CD1c-positive myeloid dendritic cell (primary cell): Measurements from ENCODE around the gene TJP2.
"Not testable (repeated sequence)": the region's sequence is repeated elsewhere in the genome, so short reads cannot be mapped to it uniquely, and the experiment has no call there.

ENCODE experiments used
- DNase-seq: peaks from one replicate; pipeline ENCODE4 v3.0.0-alpha.2; 2016; ENCODE audit errors: extremely low spot score

TJP2 gene

GRCh38 chr9:69292078-69292477 is 118.0 kb downstream of the TJP2 start:
- DNase-seq = no peak

DNA sequence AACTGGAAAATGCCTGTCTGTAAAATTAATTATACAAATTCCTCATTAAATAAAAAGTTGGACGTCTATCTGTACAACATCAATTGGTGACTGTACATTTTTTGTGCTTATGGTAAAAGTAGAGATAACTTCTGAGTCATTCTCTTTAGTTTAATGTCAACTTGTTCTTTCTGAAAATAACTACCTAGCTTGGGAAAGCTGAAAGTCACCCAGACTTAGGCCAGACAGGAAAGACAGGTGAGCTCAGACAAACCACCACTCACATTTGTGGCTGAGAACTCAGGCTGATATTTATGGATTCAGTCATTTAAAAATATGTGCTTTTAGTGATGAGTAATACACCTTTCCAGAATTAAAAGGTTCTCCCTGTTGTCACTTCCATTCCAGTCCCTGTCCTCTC is 119.1 kb downstream of the TJP2 start:
- DNase-seq = no peak

- no peak for DNase-seq
These were observed 121.9 kb downstream of the TJP2 start for GRCh38 chr9:69295872-69296552.

DNA sequence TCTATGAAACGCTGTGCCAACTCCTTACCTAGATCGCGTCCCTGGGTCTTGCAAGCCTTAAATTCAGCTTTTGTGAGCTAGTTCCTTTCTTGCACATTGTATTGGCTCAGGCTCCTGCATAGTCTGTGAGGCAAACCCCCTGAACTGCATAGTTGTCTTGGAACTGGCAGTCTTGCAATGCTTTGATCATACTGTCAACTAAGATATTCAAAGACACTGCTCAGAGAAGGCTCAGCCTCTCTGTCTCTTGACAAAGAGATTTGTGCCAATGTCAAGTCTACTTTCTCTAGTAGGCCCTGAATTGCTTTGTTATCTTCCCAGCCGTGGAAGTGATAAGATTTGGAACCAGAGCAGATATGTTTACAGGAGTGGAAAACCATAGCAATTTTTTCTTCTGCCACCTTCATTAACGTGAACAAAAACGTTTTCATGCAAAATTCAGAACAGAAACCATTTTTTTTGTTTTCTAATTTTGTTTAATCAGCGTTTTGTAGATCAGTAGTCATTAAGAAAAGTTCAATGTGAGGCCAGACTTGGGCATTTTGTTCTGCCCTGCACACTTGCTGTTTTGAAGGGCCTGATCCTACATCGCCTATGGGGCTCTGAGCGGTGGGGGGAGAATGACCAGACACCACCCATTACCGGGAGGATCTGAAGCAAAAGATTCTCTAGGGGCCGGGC is 123.4 kb downstream of the TJP2 start:
- no peak for DNase-seq

- no peak for DNase-seq
These were observed 125.2 kb downstream of the TJP2 start for GRCh38 chr9:69299315-69299714.

DNA sequence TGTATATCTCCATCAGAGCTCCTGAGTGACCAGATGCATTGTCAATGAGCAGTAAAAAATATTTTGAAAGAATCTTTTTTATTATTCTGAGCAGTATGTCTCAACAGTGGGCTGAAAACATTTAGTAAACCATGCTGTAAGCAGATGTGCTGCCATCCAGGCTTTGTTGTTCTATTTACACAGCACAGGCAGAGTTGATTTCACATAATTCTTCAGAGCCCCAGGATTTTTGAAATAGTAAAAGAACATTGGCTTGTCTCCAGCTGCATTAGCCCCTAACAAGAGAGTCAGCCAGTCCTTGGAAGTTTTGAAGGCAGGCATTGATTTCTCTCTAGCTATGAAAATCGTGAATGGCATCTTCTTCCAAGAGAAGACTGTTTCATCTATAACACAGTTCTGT is 125.7 kb downstream of the TJP2 start:
- no peak for DNase-seq

GRCh38 chr9:69303331-69303730 is 129.3 kb downstream of the TJP2 start:
- DNase-seq = no peak

DNA sequence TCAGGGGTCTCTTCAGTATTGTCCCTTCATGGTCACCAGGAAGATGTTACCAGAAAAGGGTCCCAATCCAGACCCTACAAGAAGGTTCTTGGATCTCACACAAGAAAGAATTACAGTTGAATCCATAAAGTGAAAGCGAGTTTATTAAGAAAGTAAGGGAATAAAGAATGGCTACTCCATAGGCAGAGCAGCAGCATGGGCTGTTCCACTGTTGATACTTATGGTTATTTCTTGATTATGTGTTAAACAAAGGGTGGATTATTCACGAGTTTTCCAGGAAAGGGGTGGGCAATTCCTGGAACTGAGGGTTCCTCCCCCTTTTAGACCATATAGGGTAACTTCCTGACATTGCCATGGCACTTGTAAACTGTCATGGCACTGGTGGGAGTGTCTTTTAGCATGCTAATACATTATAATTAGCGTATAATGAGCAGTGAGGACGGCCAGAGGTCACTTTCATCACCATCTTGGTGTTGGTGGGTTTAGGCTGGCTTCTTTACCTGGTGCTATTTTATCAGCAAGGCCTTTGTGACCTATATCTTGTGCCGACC is 132.9 kb downstream of the TJP2 start:
- not testable (repeated sequence) for DNase-seq

GRCh38 chr9:69307446-69308205 is 133.5 kb downstream of the TJP2 start:
- DNase-seq = no peak

- DNase-seq = no peak
These were observed 134.3 kb downstream of the TJP2 start for GRCh38 chr9:69308206-69308931.

GRCh38 chr9:69313175-69313574 is 139.1 kb downstream of the TJP2 start:
- no peak for DNase-seq

- no peak for DNase-seq
These were observed 140.5 kb downstream of the TJP2 start for GRCh38 chr9:69314547-69314946.

GRCh38 chr9:69317081-69317480 is 143.0 kb downstream of the TJP2 start:
- no peak for DNase-seq

DNA sequence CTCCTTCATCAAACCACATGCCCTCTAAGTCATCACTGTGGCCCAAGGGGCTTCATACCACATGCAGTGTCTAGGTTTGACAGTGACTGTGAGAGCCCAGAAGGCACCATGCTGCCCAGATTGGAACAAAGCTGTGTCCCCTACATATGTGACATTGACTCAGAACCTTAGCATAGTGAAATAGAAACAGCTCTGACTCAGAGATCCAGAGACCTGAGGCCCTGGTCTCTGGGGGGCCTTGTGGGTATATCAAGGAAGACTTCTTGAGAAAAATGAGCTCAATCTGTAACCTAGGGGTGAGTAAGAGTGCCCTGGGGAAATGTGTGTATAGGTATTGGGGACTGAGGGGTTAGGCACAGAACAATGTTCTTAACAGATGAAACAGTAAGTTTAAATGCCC is 143.8 kb downstream of the TJP2 start:
- DNase-seq = no peak

DNA sequence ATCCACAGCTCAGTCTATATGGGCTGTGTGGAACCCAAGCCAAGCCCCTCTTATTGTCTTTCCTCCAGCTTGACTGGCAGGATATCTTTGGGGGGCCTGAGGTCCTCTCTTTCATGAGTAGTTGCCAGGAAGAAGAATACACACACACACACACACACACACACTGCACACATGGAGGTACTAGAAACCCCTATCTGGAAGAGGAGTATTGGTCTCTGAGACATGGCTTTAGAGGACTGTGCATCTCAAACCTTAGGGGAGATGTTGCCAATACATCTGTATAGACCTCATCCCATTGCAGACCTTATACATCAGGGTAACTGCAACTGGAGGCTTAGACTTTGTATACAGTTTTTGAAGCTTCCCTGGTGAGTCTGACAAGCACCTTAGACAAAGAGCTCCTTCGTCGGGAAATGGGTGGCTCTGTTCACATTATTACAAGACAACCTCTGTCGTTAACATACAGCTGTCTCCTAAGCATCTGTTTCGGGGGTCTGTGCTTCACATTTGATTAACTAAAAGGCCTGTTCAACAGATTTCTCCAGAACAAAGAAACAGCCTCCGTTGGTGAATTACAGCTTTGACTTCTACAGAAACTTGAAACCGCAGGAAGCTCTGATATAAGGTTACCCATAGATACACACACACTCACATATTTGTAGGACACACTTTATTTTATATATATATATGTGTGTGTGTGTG is 145.4 kb downstream of the TJP2 start:
- DNase-seq = no peak

DNA sequence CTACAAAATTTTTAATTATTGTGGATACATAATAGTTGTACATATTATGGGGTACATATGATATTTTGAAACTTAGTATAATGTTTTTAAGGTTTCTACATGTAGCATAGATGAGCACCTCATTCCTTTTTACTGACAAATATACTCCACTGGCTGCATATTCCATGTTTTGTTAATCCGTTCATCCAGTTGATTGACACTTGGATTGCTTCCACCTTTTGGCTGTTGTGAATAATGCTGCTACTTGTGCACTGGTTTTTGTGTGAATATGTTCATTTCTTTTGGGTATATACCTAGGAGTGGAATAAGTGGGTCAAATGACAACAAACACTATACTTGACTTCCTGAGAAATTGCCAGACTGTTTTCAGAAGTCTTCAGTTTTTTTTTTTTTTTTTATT is 148.2 kb downstream of the TJP2 start:
- no peak for DNase-seq

GRCh38 chr9:69323861-69324260 is 149.8 kb downstream of the TJP2 start:
- no peak for DNase-seq
